ENCODE results near the gene MACROH2A2.
"Not testable (repeated sequence)": the region's sequence is repeated elsewhere in the genome, so short reads cannot be mapped to it uniquely, and the experiment has no call there.

DNA sequence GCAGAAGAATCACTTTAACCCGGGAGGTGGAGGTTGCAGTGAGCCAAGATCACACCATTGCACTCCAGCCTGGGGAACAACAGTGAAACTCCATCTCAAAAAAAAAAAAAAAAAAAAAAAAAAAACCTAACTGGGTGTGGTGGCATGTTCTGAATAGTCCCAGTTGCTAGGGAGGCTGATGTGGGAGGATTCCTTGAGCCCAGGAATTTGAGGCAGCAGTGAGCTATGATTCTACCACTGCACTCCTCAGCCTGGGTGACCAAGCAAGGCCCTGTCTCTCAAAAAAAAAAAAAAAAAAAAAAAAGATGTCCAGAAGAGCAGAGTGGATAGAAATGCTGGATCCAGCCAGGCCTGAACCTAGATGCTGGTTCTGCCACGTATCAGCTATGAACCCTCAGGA lies 28.1 kb downstream of the MACROH2A2 start:
- not testable (repeated sequence) for TF ChIP-seq POLR2A (IDR thresholded peaks at IDR 0.05; ENCODE audit: low read depth, low read length); POLR2AphosphoS5 (IDR thresholded peaks at IDR 0.05; ENCODE audit: low read depth, low read length); TAF1 (IDR thresholded peaks at IDR 0.05; ENCODE audit: borderline replicate concordance, low read depth, low read length)
